ENCODE results near the gene CEP43. TPM values are rescaled to one million over a fixed set of nuclear protein-coding genes. Genes with fewer than 3 reads are reported as not detected.

CEP43 gene
- total and polyA plus RNA-seq, 2 of the 8 experiments (the other 6 are each of a cell fraction or from before 2014, with no cell fraction given) = 12.0 to 31.2 TPM

DNA sequence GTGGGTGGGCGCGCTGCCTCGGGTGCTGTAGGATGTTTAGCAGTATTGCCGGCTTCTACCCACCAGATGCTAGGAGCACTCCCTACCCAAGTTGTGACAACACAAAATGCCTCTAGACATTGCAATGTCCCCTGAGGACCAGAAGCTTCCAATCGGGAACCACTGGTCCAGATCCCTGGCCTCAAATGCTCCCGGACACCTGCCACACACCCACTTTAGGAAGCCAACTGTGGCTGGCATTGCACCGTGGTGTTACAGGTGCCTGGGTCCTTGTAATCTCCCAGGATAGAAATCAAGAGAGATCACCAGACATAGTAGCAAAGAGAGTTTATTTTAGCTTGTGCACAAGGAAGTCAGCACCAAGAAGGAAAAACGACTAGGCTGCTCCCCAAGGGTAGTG is 27.9 kb upstream of the CEP43 start:
- Histone ChIP-seq H4K8ac (ENCODE audit: extremely low read depth, insufficient read depth, low read length) (no peak overlapping the region), H4K91ac (replicated peaks; ENCODE audit: insufficient read length, low read length) (no peak overlapping the region), H3K4me1 (replicated peaks in 1 of 4; ENCODE audit: control insufficient read depth in 3 of 4, insufficient read depth in 4 of 4, low read length in 3 of 4) (no peaks in the 10 kb centered on the region; a peak in 1 of 7 replicates), H3K4me2 (ENCODE audit: insufficient read depth in 1 of 2, low read depth in 2 of 2, low read length in 2 of 2) (no peak overlapping the region), H3K23ac (ENCODE audit: insufficient read length) (no peak overlapping the region), H3K23me2 (ENCODE audit: low read depth, low read length) (no peaks in the 10 kb centered on the region), H3K18ac (ENCODE audit: extremely low read depth, low read length) (no peak overlapping the region), H3K27ac (ENCODE audit: low read depth, low read length) (no peak overlapping the region), H3K4ac (replicated peaks; ENCODE audit: insufficient read length, low read depth, low read length) (no peak overlapping the region), H3K9ac (replicated peaks in 1 of 4; ENCODE audit: extremely low read depth in 1 of 4, low read depth in 3 of 4, low read length in 3 of 4) (no peak overlapping the region), H3K36me3 (ENCODE audit: control insufficient read depth in 2 of 4, insufficient read depth in 4 of 4, low read length in 3 of 4) (peaks cover 0 to 8% (median 0%) of the 10 kb centered on the region in 4 experiments; a peak in 2 of 8 replicates), H3K14ac (ENCODE audit: insufficient read length) (no peak overlapping the region), H4K20me1 (replicated peaks in 1 of 2; ENCODE audit: control insufficient read depth in 1 of 2, insufficient read depth in 2 of 2, low read length in 2 of 2) (no peaks in the 10 kb centered on the region), H3K4me3 (ENCODE audit: extremely low read depth in 1 of 4, insufficient read depth in 2 of 4, low read depth in 3 of 4, low read length in 4 of 4) (no peak overlapping the region), H2BK120ac (replicated peaks; ENCODE audit: low read depth, low read length) (no peak overlapping the region), H2BK15ac (ENCODE audit: low read length) (no peak overlapping the region), H2BK20ac (ENCODE audit: low read length) (no peak overlapping the region), H3K9me3 (ENCODE audit: insufficient read depth in 2 of 2, low read depth in 1 of 2, low read length in 1 of 2) (peaks cover 11 to 12% of the 10 kb centered on the region in 2 experiments; a peak in 2 of 4 replicates), H4K5ac (ENCODE audit: insufficient read length, low read depth, low read length) (no peak overlapping the region), H2AK5ac (ENCODE audit: low read depth, low read length) (no peak overlapping the region), H2BK12ac (ENCODE audit: low read depth, low read length) (no peak overlapping the region), H3K56ac (replicated peaks; ENCODE audit: insufficient read length, low read depth, low read length) (no peak overlapping the region), H3K79me2 (ENCODE audit: control insufficient read depth in 1 of 2, insufficient read depth in 2 of 2, low read length in 2 of 2) (no peaks in the 10 kb centered on the region), H2AFZ (ENCODE audit: low read length) (no peak overlapping the region), H3K79me1 (ENCODE audit: low read depth, low read length) (no peaks in the 10 kb centered on the region), H3K27me3 (replicated peaks in 1 of 4; ENCODE audit: control insufficient read depth in 3 of 4, extremely low read depth in 1 of 4, insufficient read depth in 3 of 4, low read length in 3 of 4) (no peaks in the 10 kb centered on the region; a peak in 1 of 7 replicates), H2BK5ac (ENCODE audit: low read depth, low read length) (no peak overlapping the region)
- DNase-seq (ENCODE audit: low read depth in 1 of 2, low spot score in 2 of 2) (peak in 1 of 2 experiments; percentile 22), FAIRE-seq (no peak)
- WGBS, 2 experiments (ENCODE audit: extremely low coverage in 1 of 2, insufficient coverage in 1 of 2, insufficient read length in 1 of 2, insufficient replicate concordance in 2 of 2, low coverage in 1 of 2, low lambda C conversion rate in 2 of 2, missing lambda C conversion rate in 1 of 2) = 94% methylated on average over 8 of the region's 8 CpGs; no CpG with 5 or more reads in 1 of the 2 experiments
- POLR2A ChIA-PET (ENCODE audit: partially characterized antibody) = interaction anchor here (1.5 kb wide), 1 partner anchor 11 kb away, joined by 3 read pairs; no protein-coding TSS in a partner anchor
- CTCF ChIA-PET (ENCODE audit: partially characterized antibody) = interaction anchor here (0.8 kb wide), 1 partner anchor 18 kb away, joined by 5 read pairs; no protein-coding TSS in a partner anchor
- no peak for TF ChIP-seq CBX8 (IDR thresholded peaks at IDR 0.05; ENCODE audit: borderline replicate concordance, low read depth, low read length)
